Upper lobe of left lung (tissue), 4 donors: Measurements from ENCODE around the gene ATG2B.

Source experiments
- POLR2AphosphoS5 ChIP-seq, 2 donors: sonication (generic); formaldehyde crosslinking; IDR thresholded peaks; one replicate each; pipeline ENCODE4 v1.5.1; 2017; ENCODE audit warnings: antibody characterized with exemption in 2 of 2
- TF ChIP-seq, protein P1 (sequence below), 6 experiments: fragments of 450-650 bp in 4 of 6; fragments of 200-600 bp in 2 of 6; sonication (generic) in 2 of 6; IDR thresholded peaks; one replicate each; pipeline ENCODE4 v1.5.1; 2016 to 2019; ENCODE audit warnings: antibody characterized with exemption in 6 of 6

DNA sequence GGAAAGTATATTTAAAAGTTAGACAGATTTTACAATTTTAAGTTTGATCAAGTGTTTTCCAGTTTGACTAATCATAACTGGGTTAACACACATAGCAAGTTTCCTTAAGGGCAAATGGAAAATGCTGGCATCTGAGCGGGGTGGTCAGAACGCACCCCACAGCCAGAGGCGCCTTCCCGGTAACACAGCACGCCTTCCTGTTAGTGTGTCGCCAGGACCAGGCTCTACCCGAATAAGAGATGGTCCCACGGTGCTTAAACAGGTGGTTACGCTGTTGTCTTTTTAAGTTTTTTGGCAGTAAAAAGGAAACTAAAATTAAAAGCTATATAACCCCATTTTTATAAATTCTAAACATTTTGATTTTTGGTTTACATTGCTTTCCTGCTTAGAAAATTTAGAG, 79.1 kb downstream of the ATG2B start:
- TF ChIP-seq POLR2AphosphoS5 (IDR thresholded peaks at IDR 0.05), result no peak
- TF ChIP-seq, protein P1, sequence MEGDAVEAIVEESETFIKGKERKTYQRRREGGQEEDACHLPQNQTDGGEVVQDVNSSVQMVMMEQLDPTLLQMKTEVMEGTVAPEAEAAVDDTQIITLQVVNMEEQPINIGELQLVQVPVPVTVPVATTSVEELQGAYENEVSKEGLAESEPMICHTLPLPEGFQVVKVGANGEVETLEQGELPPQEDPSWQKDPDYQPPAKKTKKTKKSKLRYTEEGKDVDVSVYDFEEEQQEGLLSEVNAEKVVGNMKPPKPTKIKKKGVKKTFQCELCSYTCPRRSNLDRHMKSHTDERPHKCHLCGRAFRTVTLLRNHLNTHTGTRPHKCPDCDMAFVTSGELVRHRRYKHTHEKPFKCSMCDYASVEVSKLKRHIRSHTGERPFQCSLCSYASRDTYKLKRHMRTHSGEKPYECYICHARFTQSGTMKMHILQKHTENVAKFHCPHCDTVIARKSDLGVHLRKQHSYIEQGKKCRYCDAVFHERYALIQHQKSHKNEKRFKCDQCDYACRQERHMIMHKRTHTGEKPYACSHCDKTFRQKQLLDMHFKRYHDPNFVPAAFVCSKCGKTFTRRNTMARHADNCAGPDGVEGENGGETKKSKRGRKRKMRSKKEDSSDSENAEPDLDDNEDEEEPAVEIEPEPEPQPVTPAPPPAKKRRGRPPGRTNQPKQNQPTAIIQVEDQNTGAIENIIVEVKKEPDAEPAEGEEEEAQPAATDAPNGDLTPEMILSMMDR (IDR thresholded peaks at IDR 0.05), result no peak
